Right ventricle myocardium superior (tissue), 1 donor: ENCODE measurements around the gene RGPD4. TPM values are rescaled to one million over a fixed set of nuclear protein-coding genes. Genes with fewer than 3 reads are reported as not detected.
"Not testable (repeated sequence)": the region's sequence is repeated elsewhere in the genome, so short reads cannot be mapped to it uniquely, and the experiment has no call there.

Experiments used
- ATAC-seq: fragments of 200-7000 bp; cut with Tn5 transposase; one replicate; pipeline ENCODE4 v1.9.1; 2020; ENCODE audit warnings: mild to moderate bottlenecking; ENCODE audit not compliant: poor library complexity
- DNase-seq: peaks from one replicate; pipeline ENCODE4 v3.0.0-alpha.2; 2020
- intact Hi-C: fragments of 100-400 bp; cut with DNase I; formaldehyde crosslinking; loops from one replicate; pipeline ENCODE4 v1.11.2; 2022
- total RNA-seq: library from RNA; stranded (reverse); fragmentation: NEBNext Ultra II Directional; extraction: Animal tissue kit (Norgen Biotek cat#: 25700); gene quantifications from one replicate; pipeline ENCODE4 v1.2.1, GENCODE V29; 2021
- donor health status: DM: no; HTN: yes; CAD: no; lungs with severe emphysema.

Gene RGPD4
- total RNA-seq, 1 donor from 2014 or later = 0.11 TPM

- intact Hi-C loops, DNase-seq: not testable (repeated sequence)
- ATAC-seq = peak; percentile 77
Observed at GRCh38 chr2:107916121-107916520, 89.4 kb downstream of the RGPD4 start.

- ATAC-seq, intact Hi-C loops, DNase-seq: not testable (repeated sequence)
Observed at GRCh38 chr2:107916696-107917370, 90.1 kb downstream of the RGPD4 start.

DNA sequence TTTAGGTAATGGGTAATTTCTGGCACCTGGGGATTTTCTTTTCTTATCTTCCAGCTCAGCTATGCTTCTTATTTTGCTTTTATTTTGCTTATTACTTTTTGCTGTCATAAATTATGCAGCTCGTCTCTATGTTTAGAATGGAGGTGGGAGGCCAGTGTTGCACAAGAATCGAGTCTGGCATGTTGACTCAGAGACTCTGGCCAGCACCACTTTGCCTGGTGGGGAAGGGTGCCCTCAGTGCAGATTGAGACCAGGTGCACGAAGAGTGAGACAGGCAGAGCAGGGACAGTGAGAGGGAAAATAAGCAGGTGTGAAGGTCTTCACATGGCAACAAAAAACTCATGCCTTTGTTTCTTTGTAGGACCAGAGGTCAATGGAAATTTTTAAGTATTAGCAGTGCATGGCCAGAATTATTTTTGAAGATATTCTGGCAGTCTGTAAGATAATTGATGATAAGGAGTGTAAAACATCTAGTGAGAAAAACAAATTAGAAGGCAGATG, 100.4 kb downstream of the RGPD4 start:
- intact Hi-C loops = no loop called here
- DNase-seq (no peak), ATAC-seq (no peak)

DNA sequence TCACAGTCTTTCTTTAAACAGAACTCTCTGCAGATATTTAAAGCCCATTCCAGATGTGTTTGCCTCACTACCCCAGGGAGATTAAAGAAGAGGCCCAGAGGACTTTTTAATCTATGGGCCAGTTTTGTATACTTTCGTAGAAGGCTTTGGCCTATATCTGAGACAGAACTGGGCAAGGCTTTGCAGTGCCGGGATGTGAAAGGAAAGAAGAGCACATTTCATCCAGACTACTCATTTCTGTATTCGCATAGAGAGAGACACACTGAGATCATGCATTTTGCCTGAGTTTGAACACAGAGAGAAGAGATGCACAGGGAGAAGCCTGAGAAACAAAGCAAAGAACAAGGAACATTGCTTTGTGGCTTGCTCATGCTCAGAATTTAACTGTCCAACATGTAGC, 104.7 kb downstream of the RGPD4 start:
- DNase-seq (no peak), ATAC-seq (no peak)
- intact Hi-C loops = no loop called here

- no peak for ATAC-seq
- intact Hi-C loops = no loop called here
Observed at GRCh38 chr2:107932488-107932887, 105.8 kb downstream of the RGPD4 start.

DNA sequence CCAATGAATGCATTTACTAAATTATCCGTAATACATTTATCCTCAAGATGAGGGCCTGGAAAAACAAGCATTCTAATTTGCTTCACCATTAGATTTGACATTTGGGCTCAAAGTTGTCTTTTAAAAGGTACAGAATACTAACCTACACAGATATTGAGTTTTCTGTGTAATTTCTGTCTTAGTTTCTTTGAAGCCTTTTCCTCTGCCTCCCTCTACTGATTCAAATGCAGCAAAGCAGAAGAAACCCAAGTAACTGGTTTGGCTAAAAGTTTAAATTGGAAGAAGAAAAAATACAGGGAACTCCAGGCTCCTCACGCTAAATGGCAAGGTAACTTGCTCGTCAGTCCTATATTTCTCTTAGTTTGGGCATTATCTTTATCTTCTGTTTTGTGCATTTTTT, 106.3 kb downstream of the RGPD4 start:
- intact Hi-C loops = no loop called here
- DNase-seq = no peak
- no peak for ATAC-seq

More at GRCh38 chr2:107932488-107932887, 105.8 kb downstream of the RGPD4 start:
- DNase-seq = no peak

GRCh38 chr2:107936433-107937359, 110.0 kb downstream of the RGPD4 start:
- intact Hi-C loops = no loop called here

More at GRCh38 chr2:107936433-107937359, 110.0 kb downstream of the RGPD4 start:
- no peak for DNase-seq
- ATAC-seq = no peak

Other genes with a start within 250 kb of the RGPD4 start
- gene SLC5A7, start 159.6 kb downstream of the RGPD4 start, total RNA-seq = 0.19 TPM